ENCODE data around the gene SLC9A1.
"Not testable (repeated sequence)": the region's sequence is repeated elsewhere in the genome, so short reads cannot be mapped to it uniquely, and the experiment has no call there.

SLC9A1 gene

DNA sequence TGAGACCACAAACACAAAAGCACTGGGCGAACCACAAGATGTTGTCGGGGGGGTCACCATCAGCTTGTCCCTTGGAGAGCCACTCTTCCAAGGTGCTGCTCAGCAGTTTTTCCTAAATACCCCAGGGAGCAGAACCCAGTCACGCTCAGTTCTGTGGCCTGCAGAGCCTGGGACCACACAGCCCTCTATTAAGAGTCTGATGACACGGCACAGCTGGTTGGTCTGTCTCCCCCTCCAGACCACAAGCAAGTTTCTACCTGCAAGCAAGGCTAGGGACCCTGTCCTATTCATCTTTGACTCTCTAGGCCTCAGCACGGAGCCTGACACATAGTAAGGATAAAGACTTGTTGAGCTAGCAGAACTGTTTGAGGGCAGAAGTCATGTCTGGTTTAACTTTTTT lies 28.5 kb downstream of the SLC9A1 start:
- H3K79me2 ChIP-seq = no peaks in the 10 kb centered on the region
- TF ChIP-seq, protein P1, sequence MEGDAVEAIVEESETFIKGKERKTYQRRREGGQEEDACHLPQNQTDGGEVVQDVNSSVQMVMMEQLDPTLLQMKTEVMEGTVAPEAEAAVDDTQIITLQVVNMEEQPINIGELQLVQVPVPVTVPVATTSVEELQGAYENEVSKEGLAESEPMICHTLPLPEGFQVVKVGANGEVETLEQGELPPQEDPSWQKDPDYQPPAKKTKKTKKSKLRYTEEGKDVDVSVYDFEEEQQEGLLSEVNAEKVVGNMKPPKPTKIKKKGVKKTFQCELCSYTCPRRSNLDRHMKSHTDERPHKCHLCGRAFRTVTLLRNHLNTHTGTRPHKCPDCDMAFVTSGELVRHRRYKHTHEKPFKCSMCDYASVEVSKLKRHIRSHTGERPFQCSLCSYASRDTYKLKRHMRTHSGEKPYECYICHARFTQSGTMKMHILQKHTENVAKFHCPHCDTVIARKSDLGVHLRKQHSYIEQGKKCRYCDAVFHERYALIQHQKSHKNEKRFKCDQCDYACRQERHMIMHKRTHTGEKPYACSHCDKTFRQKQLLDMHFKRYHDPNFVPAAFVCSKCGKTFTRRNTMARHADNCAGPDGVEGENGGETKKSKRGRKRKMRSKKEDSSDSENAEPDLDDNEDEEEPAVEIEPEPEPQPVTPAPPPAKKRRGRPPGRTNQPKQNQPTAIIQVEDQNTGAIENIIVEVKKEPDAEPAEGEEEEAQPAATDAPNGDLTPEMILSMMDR (IDR thresholded peaks at IDR 0.05) = no peak
- no peaks in the 10 kb centered on the region for H3K27me3 ChIP-seq (ENCODE audit: control insufficient read depth, insufficient read depth, low read length)
- H3K9ac ChIP-seq = no peak overlapping the region
- H3K4me2 ChIP-seq (ENCODE audit: low read length) = no peak overlapping the region
- H3K4me1 ChIP-seq = no peaks in the 10 kb centered on the region
- no peak overlapping the region for H2AFZ ChIP-seq
- H3K36me3 ChIP-seq (ENCODE audit: control insufficient read depth, insufficient read depth, low read length) = no peaks in the 10 kb centered on the region
- H3K27ac ChIP-seq = no peak overlapping the region
- no peak overlapping the region for H3K4me3 ChIP-seq (ENCODE audit: low read depth, low read length)
- H3K9me3 ChIP-seq (ENCODE audit: control insufficient read depth, low read length) = no peaks in the 10 kb centered on the region

DNA sequence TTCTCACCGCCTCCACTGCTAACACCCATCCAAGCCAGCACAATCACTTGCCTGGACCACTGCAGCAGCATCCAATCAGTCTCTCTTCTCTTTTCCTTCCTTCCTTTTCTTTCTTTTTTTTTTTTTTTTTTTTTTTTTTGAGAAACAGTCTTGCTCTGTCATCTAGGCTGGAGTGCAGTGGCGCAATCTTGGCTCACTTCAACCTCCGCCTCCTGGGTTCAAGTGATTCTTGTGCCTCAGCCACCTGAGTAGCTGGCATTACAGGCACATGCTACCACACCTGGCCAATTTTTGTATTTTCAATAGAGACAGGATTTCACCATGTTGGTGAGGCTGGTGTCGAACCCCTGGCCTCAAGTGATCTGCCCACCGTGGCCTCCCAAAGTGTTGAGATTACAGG lies 29.8 kb downstream of the SLC9A1 start:
- H3K4me2 ChIP-seq (ENCODE audit: low read length); H3K4me1 ChIP-seq; H3K79me2 ChIP-seq; H3K9ac ChIP-seq; H3K4me3 ChIP-seq (ENCODE audit: low read depth, low read length); H2AFZ ChIP-seq; H3K9me3 ChIP-seq (ENCODE audit: control insufficient read depth, low read length); H3K27ac ChIP-seq; H3K36me3 ChIP-seq (ENCODE audit: control insufficient read depth, insufficient read depth, low read length); H3K27me3 ChIP-seq (ENCODE audit: control insufficient read depth, insufficient read depth, low read length): not testable (repeated sequence)

DNA sequence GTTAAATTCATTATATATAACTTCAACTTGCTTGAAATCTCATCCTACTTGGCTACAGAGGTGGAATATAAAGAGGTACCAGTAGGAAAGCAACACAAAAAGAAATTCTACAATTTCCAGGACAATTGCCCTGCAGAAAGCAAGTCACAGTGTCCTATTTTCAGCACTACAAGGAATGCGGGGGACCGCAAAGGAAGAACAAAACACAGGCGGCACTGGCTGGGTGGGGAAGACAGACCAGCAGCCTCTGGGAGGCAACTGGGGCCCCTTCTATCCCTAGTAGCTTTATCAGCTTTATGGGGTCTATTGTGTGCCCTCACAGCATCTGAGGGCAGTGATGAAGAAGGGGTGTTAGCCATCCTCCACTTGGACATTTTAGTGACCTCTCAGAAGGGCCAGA lies 30.5 kb downstream of the SLC9A1 start:
- no peak overlapping the region for H2AFZ ChIP-seq

GRCh38 chr1:27122652-27123051 lies 32.3 kb downstream of the SLC9A1 start:
- Histone ChIP-seq H3K36me3 (ENCODE audit: control insufficient read depth, insufficient read depth, low read length) (no peaks in the 10 kb centered on the region), H3K79me2 (no peaks in the 10 kb centered on the region), H2AFZ (no peak overlapping the region), H3K9ac (no peak overlapping the region), H3K4me2 (ENCODE audit: low read length) (no peak overlapping the region), H3K4me1 (no peaks in the 10 kb centered on the region), H3K27ac (no peak overlapping the region), H3K27me3 (ENCODE audit: control insufficient read depth, insufficient read depth, low read length) (no peaks in the 10 kb centered on the region), H3K4me3 (ENCODE audit: low read depth, low read length) (no peak overlapping the region), H3K9me3 (ENCODE audit: control insufficient read depth, low read length) (no peaks in the 10 kb centered on the region)
- TF ChIP-seq, protein P1 (IDR thresholded peaks at IDR 0.05) = no peak

More for the DNA sequence above, 30.5 kb downstream of the SLC9A1 start:
- Histone ChIP-seq H3K27me3 (ENCODE audit: control insufficient read depth, insufficient read depth, low read length) (no peaks in the 10 kb centered on the region), H3K4me1 (no peaks in the 10 kb centered on the region), H3K36me3 (ENCODE audit: control insufficient read depth, insufficient read depth, low read length) (no peaks in the 10 kb centered on the region), H3K4me3 (ENCODE audit: low read depth, low read length) (no peak overlapping the region), H3K27ac (no peak overlapping the region), H3K9me3 (ENCODE audit: control insufficient read depth, low read length) (no peaks in the 10 kb centered on the region), H3K9ac (no peak overlapping the region), H3K79me2 (no peaks in the 10 kb centered on the region), H3K4me2 (ENCODE audit: low read length) (no peak overlapping the region)
- TF ChIP-seq, protein P1 (IDR thresholded peaks at IDR 0.05) = no peak

- Histone ChIP-seq H3K79me2 (no peaks in the 10 kb centered on the region), H2AFZ (no peak overlapping the region), H3K27me3 (ENCODE audit: control insufficient read depth, insufficient read depth, low read length) (no peaks in the 10 kb centered on the region), H3K9ac (no peak overlapping the region), H3K4me3 (ENCODE audit: low read depth, low read length) (no peak overlapping the region), H3K4me2 (ENCODE audit: low read length) (no peak overlapping the region), H3K27ac (no peak overlapping the region), H3K4me1 (no peaks in the 10 kb centered on the region), H3K36me3 (ENCODE audit: control insufficient read depth, insufficient read depth, low read length) (no peaks in the 10 kb centered on the region), H3K9me3 (ENCODE audit: control insufficient read depth, low read length) (no peaks in the 10 kb centered on the region)
- TF ChIP-seq, protein P1 (IDR thresholded peaks at IDR 0.05) = no peak
These were observed 34.1 kb downstream of the SLC9A1 start for GRCh38 chr1:27120854-27121253.

All from parathyroid adenoma (tissue), 2 donors.